ENCODE measurements around the gene CDH13.

CDH13 gene

DNA sequence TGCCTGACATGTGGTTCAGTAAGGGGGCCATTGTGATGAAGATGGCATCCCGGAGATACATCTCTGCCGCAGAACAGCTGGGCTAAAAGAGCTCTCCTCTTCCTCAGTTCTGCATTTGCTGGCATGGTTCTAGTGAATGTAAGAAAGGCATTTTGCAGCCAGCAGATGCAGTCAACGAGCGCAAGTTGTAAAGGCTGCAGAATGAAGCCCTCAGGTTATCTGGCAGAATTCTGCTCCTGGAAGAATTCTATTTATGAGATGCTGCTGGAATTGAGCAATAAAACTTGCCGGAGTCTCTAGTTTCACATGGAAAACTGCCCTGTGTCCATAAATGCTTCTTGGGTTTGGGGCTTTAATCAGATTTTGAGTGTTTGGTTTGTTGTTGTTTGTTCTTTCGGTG, 1004.2 kb downstream of the CDH13 start:
- TF ChIP-seq TAF1 (IDR thresholded peaks at IDR 0.05; ENCODE audit: borderline replicate concordance, insufficient read depth, low read length) (no peak), FOXP2 (optimal IDR thresholded peaks at IDR 0.05; ENCODE audit: borderline replicate concordance, extremely low read depth, extremely low read length, insufficient read depth) (no peak), SIN3A (IDR thresholded peaks at IDR 0.05; ENCODE audit: borderline replicate concordance, insufficient read depth, low read length) (no peak), POLR2AphosphoS5 (IDR thresholded peaks at IDR 0.05; ENCODE audit: low read depth, low read length) (no peak)
- TF ChIP-seq, protein P1, sequence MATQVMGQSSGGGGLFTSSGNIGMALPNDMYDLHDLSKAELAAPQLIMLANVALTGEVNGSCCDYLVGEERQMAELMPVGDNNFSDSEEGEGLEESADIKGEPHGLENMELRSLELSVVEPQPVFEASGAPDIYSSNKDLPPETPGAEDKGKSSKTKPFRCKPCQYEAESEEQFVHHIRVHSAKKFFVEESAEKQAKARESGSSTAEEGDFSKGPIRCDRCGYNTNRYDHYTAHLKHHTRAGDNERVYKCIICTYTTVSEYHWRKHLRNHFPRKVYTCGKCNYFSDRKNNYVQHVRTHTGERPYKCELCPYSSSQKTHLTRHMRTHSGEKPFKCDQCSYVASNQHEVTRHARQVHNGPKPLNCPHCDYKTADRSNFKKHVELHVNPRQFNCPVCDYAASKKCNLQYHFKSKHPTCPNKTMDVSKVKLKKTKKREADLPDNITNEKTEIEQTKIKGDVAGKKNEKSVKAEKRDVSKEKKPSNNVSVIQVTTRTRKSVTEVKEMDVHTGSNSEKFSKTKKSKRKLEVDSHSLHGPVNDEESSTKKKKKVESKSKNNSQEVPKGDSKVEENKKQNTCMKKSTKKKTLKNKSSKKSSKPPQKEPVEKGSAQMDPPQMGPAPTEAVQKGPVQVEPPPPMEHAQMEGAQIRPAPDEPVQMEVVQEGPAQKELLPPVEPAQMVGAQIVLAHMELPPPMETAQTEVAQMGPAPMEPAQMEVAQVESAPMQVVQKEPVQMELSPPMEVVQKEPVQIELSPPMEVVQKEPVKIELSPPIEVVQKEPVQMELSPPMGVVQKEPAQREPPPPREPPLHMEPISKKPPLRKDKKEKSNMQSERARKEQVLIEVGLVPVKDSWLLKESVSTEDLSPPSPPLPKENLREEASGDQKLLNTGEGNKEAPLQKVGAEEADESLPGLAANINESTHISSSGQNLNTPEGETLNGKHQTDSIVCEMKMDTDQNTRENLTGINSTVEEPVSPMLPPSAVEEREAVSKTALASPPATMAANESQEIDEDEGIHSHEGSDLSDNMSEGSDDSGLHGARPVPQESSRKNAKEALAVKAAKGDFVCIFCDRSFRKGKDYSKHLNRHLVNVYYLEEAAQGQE (IDR thresholded peaks at IDR 0.05; ENCODE audit: insufficient read depth in 1 of 2, low read depth in 2 of 2, low read length in 2 of 2): no peak

DNA sequence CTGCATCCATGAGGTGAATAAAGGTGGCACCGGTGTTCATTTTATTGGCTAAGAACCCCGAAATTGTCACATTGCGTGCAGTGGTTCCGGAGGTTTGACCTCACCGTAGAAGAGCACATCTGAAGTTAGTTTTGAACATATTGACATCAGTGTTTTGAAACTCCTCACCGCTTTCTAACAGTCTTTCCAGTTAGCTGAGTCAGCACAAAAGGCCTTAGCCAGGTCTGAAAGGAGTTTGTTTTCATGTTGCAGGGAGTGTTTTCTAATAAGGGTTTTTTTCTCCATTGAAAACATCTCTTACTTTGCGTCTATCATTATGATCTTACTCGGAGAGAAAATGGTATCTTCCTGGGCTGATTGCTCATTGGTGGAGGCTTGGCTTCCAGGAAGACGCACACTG, 1006.5 kb downstream of the CDH13 start:
- TF ChIP-seq TAF1 (IDR thresholded peaks at IDR 0.05; ENCODE audit: borderline replicate concordance, insufficient read depth, low read length): no peak
- no peak for TF ChIP-seq FOXP2 (optimal IDR thresholded peaks at IDR 0.05; ENCODE audit: borderline replicate concordance, extremely low read depth, extremely low read length, insufficient read depth)
- TF ChIP-seq SIN3A (IDR thresholded peaks at IDR 0.05; ENCODE audit: borderline replicate concordance, insufficient read depth, low read length): no peak
- TF ChIP-seq, protein P1 (IDR thresholded peaks at IDR 0.05; ENCODE audit: insufficient read depth in 1 of 2, low read depth in 2 of 2, low read length in 2 of 2): no peak
- TF ChIP-seq POLR2AphosphoS5 (IDR thresholded peaks at IDR 0.05; ENCODE audit: low read depth, low read length): no peak

DNA sequence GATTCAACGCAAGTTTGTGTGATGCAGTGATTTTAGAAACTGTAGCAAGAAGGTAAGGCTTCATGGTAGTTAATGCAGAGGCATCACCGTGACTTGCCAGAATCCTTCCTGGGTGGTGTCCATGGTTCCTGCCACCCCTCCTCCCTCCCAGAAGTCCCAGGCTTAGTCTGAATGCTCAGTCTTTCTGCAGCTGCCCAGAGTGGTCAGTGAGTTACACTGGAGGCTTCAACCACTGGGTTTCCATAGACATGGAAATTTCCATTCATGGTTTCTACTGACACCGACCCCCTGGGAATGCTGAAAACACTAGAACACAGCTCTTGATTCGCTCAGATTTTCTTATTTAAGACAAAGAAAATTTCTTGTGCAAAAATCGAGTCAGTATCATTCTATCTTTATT, 1021.6 kb downstream of the CDH13 start:
- TF ChIP-seq, protein P1 (IDR thresholded peaks at IDR 0.05; ENCODE audit: insufficient read depth in 1 of 2, low read depth in 2 of 2, low read length in 2 of 2): no peak
- TF ChIP-seq POLR2AphosphoS5 (IDR thresholded peaks at IDR 0.05; ENCODE audit: low read depth, low read length) (no peak), TAF1 (IDR thresholded peaks at IDR 0.05; ENCODE audit: borderline replicate concordance, insufficient read depth, low read length) (no peak), FOXP2 (optimal IDR thresholded peaks at IDR 0.05; ENCODE audit: borderline replicate concordance, extremely low read depth, extremely low read length, insufficient read depth) (no peak), SIN3A (IDR thresholded peaks at IDR 0.05; ENCODE audit: borderline replicate concordance, insufficient read depth, low read length) (no peak)

DNA sequence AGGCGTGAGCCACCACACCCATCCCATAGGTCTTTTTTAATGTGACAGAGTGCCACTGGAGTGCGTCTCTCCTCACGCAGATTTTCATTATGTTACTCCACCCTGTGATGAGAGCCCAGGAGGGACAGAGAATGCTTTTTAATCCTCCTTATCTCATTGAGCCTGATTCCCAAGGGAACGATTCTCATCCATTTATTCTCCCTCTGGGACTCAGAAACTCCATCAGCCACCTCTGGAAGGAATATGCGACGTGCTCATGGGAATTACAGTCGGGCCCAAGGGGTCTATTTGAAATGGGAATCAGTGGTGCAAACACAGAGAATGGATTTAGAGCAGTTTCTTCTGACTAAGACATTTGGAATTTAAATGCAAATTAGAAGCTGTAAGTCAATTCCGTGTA, 1025.1 kb downstream of the CDH13 start:
- TF ChIP-seq FOXP2 (optimal IDR thresholded peaks at IDR 0.05; ENCODE audit: borderline replicate concordance, extremely low read depth, extremely low read length, insufficient read depth) (no peak), SIN3A (IDR thresholded peaks at IDR 0.05; ENCODE audit: borderline replicate concordance, insufficient read depth, low read length) (no peak), TAF1 (IDR thresholded peaks at IDR 0.05; ENCODE audit: borderline replicate concordance, insufficient read depth, low read length) (no peak), POLR2AphosphoS5 (IDR thresholded peaks at IDR 0.05; ENCODE audit: low read depth, low read length) (no peak)
- TF ChIP-seq, protein P1 (IDR thresholded peaks at IDR 0.05; ENCODE audit: insufficient read depth in 1 of 2, low read depth in 2 of 2, low read length in 2 of 2): no peak

DNA sequence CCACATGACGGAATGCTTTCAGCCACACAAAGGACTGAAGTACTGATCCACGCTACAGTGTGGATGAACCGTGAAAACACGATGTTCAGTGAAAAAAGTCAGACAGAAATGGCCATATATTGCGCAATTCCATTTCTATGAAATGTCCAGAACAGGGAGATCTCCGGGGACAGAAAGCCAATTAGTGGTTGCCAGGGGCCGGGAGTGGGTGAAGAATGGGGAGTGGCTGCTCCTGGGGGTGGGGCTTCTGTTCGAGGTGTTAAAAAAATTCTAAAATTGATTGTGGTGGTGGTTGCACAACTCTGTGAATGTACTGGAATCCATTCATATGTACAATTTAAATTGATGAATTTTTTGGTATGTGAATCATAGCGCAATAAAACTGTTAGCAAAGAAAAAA, 1026.2 kb downstream of the CDH13 start:
- TF ChIP-seq, protein P1 (IDR thresholded peaks at IDR 0.05; ENCODE audit: insufficient read depth in 1 of 2, low read depth in 2 of 2, low read length in 2 of 2): no peak
- no peak for TF ChIP-seq FOXP2 (optimal IDR thresholded peaks at IDR 0.05; ENCODE audit: borderline replicate concordance, extremely low read depth, extremely low read length, insufficient read depth)
- TF ChIP-seq SIN3A (IDR thresholded peaks at IDR 0.05; ENCODE audit: borderline replicate concordance, insufficient read depth, low read length): no peak
- TF ChIP-seq POLR2AphosphoS5 (IDR thresholded peaks at IDR 0.05; ENCODE audit: low read depth, low read length): no peak
- no peak for TF ChIP-seq TAF1 (IDR thresholded peaks at IDR 0.05; ENCODE audit: borderline replicate concordance, insufficient read depth, low read length)
